GOT3 (cell line): ENCODE measurements around the gene RAVER2.
"Not testable (repeated sequence)": the region's sequence is repeated elsewhere in the genome, so short reads cannot be mapped to it uniquely, and the experiment has no call there.

Experiments
- DNase-seq: peaks from one replicate; lab custom pipeline; 2025; ENCODE audit warnings: mixed read lengths; lab: John Stamatoyannopoulos, UW

RAVER2 gene

DNA sequence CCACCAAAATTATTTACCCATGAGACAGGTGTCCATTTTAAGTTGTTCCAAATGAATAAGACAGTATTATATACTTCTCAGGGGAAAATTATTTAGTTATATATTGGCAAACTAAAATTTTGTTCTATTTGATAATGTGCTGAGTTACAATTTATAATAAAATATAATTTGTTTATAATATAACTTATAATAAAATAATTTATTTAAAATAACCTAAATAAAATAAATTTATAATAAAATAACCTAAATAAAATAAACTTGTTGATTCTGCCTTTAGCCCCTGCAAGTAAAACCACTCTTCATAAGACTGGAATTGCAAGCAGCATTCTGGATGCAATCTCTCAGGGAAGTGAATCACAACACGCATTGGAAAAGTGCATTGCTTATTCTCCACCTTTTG, 69.6 kb downstream of the RAVER2 start:
- no peak for DNase-seq

DNA sequence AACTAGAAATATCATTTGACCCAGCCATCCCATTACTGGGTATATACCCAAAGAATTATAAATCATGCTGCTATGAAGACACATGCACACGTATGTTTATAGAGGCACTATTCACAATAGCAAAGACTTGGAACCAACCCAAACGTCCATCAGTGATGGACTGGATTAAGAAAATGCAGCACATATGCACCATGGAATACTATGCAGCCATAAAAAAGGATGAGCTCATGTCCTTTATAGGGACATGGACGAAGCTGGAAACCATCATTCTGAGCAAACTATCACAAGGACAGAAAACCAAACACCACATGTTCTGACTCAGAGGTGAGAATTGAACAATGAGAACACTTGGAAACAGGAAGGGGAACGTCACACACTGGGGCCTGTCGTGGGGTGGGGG, 72.5 kb downstream of the RAVER2 start:
- DNase-seq = not testable (repeated sequence)

DNA sequence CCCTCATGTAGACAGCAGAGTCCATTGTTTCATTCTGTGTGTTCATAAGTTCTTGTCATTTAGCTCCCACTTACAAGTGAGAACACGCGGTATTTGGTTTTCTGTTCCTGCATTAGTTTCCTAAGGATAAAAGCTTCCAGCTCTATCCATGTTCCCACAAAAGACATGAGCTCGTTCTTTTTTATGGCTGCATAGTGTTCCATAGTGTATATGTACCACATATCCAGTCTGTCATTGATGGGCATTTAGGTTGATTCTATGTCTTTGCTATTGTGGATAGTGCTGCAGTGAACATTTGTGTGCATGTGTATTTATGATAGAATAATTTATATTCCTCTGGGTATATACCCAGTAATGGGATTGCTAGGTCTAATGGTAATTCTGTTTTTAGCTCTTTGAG, 75.7 kb downstream of the RAVER2 start:
- DNase-seq = not testable (repeated sequence)

DNA sequence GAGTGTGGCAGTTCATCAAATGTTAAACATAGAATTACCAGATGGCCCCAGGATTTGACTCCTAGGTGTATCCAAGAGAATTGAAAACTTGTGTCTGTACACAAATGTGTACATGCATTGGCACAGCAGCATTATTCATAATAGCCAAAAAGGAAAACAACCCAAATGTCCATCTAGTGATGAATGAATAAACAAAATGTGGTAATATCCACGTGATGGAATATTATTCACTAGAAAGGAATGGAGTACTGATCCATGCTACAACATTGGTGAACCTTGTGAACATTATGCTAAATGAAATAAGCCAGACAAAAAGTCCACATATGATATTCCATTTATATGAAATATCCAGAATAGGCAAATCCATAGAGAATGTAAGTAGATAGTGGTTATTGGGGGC, 77.7 kb downstream of the RAVER2 start:
- no peak for DNase-seq

DNA sequence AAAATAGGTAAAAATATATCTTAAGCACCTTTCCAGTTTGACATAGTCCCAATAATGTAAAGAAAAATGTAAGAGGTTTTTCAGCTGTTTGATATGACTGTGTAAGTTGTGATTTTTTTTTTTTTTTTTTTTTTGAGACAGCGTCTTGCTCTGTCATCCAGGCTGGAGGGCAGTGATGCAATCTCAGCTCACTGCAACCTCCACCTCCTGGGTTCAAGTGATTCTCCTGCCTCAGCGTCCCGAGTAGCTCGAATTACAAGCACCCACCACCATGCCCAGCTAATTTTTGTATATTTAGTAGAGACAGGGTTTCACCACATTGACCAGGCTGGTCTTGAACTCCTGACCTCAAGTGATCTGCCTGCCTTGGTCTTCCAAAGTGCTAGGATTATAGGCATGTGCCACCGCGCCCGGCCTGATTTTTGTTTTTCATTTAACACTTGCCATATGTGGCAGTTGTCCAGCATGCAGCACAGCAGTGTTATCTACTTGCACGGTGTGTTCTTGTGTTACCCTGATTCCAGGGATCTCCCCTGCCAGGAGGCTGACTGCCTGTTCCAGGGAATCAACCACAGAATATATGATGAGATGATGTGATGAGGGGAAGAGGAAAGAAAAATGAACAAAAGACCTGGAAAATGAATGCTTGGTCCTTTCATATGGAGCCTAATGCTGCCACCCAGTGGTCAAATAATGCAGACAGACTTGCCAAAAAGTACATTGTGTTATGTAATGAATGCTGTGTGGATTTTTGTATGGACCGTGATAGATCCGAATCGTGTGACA, 79.0 kb downstream of the RAVER2 start:
- no peak for DNase-seq

DNA sequence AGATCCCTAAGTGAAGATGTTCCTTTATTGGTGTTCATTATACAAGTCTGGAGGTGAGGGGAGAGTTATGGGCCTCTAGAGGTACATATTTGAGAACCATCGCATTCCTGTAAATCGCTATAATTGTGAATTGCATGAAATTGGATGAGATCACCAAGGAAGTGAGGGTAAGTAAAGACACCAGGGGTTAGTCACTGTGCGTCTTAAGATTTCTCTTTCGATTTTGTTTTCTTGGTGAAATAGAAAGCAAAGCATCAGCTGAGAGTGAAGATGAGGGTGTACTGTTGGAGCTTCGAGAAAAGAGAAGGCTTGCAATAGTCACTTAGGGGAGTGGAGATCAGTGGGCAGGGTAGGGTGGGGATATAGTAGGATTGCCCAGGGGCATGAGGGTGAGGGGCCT, 82.1 kb downstream of the RAVER2 start:
- DNase-seq = no peak

DNA sequence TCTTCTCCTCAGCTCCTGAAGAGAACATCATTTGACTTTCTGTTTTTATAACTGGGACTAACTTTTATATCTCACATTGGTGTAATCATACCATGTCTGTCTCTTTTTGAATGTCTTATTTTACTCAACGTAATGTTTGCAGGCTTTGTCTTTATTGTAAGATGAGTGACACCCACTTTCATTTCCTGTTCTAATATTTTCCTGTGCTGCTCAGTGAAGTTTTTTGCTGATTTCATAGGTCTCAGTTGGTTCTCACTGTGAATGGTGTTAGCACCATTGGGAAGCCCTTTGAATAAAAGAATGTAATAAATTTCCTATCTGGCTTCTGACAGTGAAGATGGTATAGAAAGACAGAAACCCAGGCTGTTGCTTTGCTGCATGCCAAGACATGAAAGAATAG, 84.0 kb downstream of the RAVER2 start:
- DNase-seq = no peak

DNA sequence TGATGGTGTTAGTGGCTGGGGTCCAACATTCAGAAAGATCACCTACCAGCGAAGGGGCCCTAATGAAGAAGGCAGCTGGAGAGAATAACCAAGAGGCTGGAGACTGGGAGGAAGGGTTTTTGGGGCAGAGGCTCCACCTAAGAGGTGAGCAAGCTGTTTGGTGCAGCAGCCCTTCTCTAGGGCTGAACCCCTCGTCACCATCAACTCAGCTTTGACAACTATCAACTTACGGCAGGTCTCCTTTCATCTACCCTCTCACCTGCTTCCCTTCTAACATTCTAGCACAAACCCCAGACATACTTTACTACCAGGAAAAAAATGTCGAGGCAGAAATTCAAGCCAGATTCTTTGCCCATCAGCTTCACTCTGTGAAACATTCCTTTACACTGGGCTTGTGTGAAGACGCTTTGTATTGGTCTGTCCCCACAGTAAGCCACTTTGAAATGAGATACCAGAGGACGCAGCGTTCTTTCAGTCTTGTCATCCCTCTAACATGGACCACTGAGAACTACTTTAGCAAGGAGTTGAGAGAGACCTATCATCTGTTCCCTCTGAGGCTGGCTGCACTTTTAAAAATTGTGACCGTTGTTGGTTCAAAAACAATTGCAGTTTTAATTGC, 84.6 kb downstream of the RAVER2 start:
- DNase-seq = no peak

DNA sequence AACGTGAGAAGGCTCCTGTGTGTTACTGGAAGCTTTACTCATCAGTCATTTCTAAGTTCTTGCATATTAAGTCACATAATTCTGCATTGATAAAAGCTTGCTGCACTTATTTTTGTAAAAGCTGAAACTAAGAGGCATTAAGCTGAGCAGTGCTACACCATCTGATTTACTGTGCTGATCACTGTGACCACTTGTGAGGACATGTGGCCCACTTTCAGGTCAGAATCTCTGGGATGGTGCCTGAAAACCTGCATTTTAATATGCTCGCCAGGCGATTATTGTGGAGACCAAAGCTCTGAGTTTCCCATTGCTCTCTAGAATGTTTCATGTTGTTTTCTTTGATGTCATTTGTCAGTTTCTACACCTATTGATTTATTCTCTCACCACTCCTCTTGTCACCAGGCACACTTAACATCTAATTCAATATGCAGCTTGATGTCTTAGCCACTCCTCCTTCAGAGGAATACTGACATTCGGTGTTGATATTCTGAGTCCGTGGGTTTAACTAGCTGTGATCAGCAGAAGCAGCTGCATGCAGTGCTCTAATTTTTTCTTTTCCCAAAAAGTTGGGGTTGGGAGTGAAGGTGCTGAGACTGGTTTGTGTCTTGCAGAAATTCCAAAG, 85.3 kb downstream of the RAVER2 start:
- no peak for DNase-seq

DNA sequence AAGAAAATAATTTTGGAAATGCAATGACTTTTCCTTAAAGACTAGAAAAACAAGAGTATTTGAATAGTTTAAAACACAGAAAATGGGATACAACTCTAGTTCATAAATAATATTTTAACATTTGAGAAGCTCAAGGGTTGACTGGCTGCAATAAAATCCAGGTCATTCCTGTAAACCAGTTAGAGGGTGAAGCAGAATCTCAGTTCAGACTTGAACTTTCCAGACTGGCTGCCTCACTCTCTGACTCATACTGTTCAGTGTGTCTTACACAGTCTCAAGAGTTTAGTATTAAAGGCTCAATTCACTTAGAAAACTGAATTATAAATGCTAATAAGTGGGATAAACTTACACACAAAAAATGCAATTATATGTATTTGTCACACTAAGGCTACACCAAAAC, 89.9 kb downstream of the RAVER2 start:
- no peak for DNase-seq

DNA sequence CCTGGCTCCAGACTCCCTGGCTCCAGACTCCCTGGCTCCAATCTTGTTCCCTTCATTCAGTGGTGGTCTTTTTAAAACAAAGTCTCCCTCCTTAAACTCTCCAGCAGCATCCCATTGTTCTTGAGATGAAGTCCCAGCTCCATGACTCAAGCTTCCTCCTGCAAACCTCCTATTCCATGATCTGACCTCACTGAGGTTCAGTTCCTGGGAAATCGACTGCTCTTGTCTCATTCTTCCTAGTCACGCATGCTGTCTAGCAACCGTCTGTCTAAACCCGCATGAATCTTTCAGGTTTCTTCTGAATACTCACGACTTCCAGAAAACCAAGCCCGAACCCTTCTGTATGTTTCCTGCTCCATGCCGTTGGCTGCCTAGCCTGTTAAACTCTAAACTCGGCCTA, 91.9 kb downstream of the RAVER2 start:
- no peak for DNase-seq

DNA sequence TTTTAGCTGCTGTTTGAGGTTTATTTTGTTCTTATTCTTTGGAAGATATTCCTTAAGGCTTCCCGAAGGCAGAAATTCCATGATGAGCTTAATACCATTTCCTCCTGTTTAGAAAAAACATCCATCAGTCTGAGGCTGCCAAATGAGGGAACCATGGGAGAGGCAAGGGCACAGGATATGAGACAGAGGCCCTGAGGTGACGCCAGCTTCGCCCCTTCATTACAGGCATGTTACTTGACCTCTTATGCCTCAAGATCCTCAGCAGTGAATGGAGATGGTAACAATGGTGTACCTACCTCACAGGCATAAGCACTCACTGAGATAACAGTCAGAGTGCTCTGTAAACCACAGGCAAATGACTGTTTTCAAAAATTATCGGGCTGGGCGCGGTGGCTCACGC, 93.6 kb downstream of the RAVER2 start:
- DNase-seq = no peak

DNA sequence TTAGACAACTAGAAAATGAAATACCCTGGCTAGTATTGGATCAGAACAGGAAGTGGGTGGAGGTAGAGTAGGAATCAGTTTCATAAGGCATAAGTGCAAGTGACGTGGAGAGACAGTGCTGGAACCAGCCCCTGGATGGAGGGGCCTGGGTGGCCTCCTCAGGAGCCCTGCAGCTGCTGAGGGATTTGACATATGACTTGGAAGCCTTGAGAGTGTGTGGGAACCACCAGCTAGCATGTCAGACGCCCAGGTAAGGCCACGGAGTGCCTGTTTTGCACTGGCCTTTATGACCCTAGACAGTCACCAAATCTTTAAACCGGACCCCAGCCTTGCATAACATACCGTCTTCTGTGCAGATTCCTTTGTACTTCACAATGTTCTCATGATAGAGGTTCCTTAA, 94.4 kb downstream of the RAVER2 start:
- DNase-seq = no peak

DNA sequence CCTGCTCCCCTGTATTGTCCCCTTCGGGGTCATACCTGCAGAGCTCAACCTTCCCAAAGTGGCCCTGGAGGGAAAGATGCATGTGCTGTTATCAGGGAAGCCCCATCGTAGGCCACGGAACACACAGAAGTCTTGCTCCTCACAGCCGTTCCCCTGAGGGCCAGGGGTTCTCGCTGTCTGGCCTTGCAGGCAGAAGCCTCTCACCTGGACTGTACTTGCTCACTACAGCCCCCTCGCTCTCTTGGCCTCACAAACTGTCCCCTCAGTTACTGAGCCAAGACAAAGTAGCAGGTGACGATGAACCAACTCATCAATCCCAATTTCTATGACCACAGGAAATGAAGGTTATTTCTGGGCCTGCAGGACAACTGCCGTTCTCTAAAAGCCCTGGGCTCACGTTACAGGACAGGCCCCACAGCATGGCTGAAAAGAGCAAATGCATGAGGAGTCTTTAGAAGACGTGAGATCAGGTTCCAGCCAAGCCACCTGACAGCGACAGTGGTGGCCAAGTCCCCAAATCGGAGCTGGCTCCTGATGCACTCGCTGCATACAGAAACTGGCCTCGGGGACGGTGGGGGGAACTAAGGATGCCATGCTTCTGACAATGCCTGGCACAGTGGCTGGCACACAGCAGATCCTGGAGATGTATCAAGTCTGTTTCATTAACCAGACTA, 95.0 kb downstream of the RAVER2 start:
- DNase-seq = no peak

DNA sequence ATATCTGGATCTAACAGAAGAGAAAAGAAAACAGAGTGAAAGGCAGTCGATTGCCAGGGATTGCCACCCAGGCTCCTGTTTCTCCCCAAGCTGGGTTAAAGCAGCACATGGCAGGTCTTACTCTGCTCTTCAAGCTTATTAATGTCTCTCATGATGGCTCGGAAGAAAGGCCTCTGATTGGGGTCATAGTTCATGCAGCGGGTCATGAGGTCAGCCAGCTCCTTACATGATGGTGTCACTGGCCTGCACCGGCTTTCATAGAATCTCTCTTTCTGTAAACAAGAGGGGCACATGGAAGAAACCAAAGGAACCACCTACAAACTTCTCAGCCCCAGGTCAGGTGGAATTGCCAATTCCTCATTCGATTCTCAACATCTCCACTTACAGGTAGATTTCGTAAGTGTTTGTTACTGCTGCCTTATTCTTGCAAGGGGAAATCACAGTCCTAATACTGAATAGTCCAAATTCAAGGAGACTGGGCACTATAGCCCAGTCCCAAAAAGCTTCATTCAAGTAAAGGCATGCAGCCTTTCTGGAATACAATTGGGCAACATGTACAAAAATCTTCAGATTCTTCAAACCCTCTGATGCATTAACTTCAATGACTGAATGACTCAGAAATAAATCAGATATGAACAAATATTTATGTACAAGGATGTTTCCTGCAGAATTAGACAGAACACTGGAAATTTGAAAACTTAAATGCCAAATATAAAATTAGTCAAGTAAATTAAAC, 96.6 kb downstream of the RAVER2 start:
- DNase-seq = no peak

DNA sequence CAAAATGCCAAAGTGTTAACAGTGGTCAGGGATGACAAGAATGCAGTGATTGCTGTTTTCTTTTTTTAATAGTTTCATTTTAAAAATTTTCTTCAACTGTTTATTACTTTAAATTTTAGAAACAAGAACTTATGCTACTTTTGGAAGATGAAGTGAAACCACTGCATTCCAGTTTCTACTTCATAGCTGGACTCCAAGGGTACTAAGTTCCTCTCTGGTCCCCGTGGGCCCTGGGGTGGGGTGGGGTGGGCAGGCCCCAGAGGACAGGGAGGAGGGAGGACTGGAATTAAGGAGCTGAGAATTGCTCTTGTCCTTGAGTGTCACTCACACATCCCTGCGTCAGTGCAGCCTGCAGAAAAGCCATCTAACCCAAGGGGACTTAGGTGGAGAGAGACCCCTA, 97.3 kb downstream of the RAVER2 start:
- DNase-seq = no peak

DNA sequence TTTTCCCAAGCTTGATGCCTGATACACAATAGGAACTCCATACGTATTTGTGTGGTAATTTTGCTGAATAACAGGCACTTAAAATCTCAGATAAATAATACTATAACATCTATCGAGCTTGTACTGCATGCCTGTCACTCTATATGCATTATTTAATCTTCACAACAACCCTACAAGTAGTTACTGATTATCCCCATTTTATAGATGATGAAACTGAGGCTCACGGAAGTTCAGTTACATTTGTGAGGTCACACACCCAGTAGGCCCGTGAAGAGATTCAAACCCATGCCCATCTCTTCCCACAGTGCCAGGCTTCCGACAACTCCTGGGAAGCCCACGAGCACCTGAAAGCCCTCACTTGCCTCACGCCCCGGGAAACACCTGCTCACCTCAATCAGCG, 98.8 kb downstream of the RAVER2 start:
- DNase-seq = no peak

DNA sequence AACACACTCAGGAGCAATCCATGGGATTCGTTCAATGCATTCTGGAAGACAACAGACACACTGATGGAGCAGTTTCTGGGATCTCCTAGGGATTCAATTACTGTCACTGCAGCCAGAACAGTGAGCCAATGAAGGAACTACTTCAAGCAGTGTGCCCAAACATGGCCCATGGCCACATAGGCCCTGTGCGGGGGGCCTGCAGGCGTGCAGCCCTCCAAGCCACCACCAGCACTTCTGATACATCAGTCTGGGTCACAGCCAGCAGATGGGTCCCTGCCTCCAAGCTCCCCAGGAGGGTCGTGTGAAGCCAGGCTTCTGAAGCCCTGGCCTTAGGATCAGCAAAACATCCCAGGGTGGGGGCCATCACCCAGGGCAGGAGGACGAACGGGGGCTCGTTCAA, 99.3 kb downstream of the RAVER2 start:
- DNase-seq = no peak

DNA sequence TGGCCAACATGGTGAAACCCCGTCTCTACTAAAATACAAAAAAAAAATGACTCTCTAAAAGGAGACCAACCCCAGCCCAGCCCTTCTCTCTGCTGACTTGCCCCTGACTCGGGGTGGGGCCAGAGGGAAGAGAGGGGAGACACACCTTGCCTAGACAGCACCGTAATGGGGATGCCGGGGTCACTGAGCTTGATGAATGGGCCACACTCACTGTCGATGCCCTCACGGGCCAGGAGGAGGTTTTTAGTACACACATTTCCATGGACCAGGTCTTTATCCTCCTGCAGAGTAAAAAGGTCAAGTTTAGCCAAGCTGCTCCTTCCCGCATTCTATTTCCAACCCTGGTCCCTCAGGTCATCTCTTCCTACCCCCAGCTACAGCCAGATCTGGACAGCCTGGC, 99.7 kb downstream of the RAVER2 start:
- no peak for DNase-seq

DNA sequence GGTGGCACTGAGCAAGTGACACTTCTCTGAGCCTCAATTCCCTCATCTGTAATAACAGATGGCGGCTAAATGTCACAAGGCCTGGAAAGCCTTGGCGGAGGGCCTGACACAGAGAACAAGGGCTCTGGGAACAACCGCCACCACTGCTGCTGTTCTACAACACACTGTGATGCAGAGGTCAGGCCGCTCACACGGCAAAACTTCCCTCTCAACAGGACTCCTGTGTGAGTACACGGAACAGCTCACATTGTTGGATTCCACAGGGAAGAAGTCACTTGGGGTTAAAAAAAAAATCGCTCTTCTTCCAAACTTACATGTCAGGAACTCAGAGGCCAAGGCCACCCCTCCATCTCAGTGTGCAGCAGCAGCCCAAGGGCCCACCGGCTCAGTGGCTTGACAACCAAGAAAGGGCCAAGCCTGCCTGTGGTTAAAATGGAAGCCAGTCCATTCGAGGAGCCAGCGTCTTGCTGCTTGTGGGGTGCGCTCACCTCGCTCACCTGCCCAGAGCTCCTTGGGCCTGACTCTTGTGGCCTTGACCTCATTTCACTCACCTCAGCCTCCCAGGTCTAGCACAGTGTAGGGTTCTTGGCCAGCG, 101.1 kb downstream of the RAVER2 start:
- DNase-seq = no peak

DNA sequence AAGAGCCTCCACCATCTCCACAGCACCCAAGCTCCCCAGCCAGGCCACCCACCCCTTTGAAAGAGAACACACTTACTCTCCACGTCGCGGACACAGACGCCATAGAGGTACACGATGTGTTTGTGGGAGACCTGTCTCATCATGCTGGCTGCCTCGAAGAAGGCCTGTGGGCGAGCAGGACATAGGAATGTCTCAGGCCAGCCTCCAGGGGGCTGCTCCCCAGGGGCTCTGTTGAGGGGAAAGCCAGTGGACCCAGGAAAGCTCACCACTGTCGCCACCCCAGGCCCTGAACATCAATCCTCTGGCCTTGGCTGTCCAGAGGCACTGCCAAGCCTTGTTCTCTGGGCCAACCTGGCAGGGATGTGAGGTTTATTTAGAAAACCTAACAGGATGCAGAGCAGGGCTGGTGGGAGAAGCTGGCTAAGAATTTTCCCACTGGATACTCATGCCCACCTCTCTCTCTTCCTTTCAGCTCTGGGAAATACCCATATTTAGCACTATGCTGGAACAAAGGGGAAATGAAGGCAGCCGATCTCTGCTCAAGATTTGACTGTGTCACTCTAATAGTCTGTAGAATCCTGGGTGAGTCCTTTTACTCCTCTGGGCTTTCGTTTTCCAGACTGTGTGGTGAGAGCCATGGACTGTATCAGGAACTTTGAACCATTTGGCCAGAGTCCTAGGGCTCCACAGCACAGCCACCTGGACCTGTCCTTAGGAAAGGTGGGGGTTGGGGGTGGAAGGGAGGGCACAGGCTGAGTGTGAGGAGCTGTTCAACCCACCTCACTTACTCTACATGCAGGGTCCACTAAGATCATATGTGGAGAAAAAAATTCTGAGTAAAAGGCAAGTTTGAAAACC, 101.9 kb downstream of the RAVER2 start:
- DNase-seq = no peak
